RPMI8226 (cell line): ENCODE results near the gene SLC10A3.

Source experiments
- DNase-seq: peaks from one replicate; pipeline ENCODE4 v3.0.0-alpha.2; 2015

The SLC10A3 gene, protein sequence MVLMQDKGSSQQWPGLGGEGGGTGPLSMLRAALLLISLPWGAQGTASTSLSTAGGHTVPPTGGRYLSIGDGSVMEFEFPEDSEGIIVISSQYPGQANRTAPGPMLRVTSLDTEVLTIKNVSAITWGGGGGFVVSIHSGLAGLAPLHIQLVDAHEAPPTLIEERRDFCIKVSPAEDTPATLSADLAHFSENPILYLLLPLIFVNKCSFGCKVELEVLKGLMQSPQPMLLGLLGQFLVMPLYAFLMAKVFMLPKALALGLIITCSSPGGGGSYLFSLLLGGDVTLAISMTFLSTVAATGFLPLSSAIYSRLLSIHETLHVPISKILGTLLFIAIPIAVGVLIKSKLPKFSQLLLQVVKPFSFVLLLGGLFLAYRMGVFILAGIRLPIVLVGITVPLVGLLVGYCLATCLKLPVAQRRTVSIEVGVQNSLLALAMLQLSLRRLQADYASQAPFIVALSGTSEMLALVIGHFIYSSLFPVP

GRCh38 chrX:154490414-154491083, at the start of gene SLC10A3:
SLC10A3 (minus strand) TSS chrX:154490629; CDS start chrX:154488940, 1,689 bp downstream.
- peak; percentile 96 for DNase-seq

DNA sequence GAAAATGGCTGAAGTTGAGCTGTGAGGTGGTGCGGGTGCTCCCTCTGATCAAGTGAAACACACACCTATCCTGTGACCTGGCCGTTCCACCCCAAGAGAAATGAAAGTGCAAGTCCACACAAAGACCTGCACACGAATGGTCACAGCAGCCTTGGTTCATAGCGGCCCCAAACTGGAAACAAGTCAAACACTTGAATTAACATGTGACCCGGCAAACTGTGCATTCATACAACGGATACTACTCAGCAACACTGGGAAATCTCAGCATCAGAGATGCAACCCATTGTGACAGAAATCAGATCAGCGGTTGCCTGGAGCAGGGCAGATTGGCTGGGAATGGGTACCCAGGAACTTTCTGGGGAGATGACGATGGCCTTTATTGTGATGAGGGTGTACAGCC, 48.6 kb upstream of the SLC10A3 start:
- no peak for DNase-seq

- DNase-seq = no peak
These were observed 45.5 kb upstream of the SLC10A3 start for GRCh38 chrX:154535892-154536291.

- peak; percentile 88 for DNase-seq
These were observed 44.3 kb upstream of the SLC10A3 start for GRCh38 chrX:154534526-154535322.

- no peak for DNase-seq
These were observed 42.3 kb upstream of the SLC10A3 start for GRCh38 chrX:154532690-154533089.

GRCh38 chrX:154531626-154532025, 41.2 kb upstream of the SLC10A3 start:
- DNase-seq = no peak

DNA sequence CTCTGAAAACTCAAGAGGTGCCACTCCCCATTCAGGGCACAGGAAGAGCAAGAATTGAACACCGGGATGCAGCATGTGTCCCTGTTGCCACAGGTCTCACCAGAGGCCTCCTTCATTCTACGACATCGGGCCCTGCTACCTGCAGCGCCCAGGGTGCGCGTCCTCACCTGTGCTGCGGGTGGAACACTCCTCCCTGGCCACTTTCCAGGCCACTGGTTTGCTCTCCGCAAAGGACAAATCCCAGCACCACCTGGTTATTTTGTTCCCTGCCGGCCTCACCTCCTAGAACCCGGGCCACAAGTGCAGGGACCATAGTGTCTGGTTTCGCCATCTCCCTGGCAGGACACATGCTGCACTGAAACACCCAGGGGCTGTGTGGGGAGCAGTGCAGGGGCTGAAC, 39.9 kb upstream of the SLC10A3 start:
- DNase-seq = no peak

DNA sequence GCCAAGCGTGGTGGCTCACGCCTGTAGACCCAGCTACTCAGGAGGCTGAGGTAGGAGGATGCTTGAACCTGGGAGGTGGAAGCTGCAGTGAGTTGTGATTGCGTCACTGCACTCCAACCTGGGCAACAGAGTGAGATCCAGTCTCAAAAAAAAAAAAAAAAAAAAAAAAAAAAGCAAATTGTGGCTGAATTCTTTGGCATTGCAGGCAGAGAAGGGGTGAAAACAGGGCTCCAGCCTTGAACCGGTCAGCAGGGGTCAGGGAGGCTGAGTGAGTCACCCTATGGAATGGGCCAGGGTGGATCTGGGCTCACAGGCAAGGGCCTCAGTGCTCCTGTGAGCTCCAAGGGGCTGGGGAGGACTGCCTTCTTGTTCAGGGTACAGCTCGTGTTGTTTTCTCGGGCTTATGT, 38.8 kb upstream of the SLC10A3 start:
- no peak for DNase-seq

- peak; percentile 84 for DNase-seq
These were observed 36.7 kb upstream of the SLC10A3 start for GRCh38 chrX:154526901-154527675.

DNA sequence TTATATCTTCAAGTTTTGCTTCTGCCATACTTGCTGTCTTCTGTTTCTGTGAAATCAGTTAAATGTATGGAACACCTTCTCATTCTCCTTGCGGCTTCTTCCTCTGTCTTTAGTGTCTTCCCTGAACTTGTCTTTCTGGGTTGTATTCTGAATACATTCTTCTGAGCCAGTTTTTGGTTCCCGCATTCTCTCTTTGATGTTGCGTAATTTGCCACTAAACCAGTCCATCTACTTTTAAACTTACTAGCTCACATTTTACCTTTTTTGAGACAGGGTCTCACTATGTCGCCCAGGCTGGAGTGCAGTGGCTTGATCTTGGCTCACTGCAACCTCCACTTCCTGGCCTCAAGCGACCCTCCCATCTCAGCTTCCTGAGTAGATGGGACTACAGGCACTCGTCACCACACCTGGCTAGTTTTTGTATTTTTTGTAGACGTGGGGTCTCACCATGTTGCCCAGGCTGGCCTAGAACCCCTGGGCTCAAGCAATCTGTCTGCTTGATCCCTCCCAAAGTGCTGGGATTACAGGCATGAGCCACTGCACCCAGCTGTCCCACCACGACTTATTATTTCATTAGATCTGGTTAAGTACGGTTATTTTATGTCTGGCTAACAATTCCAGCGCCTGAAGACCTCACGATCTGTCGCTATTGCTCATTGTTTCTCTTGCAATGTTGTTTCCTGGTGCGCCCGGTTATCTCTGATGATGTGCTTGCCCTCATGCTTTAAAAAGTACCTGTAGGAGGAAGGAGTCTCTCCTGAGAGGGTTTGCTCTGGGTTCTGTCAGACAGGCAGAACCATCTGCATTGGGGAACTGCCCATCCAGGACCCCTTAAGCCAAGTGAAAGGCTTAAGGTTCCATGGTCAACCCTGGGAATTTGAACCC, 35.4 kb upstream of the SLC10A3 start:
- DNase-seq = no peak

GRCh38 chrX:154519389-154519788, 29.0 kb upstream of the SLC10A3 start:
- no peak for DNase-seq

GRCh38 chrX:154517101-154517781, 26.8 kb upstream of the SLC10A3 start:
- DNase-seq = no peak

DNA sequence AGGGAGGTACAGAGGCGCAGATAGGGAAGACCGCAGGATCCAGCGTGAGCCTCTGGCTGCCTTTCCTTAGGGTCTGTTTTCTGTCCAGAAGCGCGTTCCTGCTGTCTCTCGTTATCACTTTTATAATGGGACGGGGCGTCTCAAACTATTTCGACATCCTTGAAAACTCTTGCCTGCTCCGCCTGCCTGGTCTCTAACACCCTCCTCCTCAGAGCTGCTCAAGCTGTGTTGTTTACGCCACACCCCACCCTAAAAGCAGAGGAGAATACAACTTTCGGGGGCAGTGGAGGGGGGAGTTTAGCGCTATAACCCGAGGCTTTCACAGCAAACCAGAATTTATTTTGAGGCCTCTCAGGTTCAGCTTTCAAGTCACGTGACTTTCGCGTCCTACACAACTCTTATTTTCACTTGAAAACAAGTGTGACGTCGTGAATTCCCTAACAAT, 26.2 kb upstream of the SLC10A3 start:
- DNase-seq = no peak

- DNase-seq = peak; percentile 92
These were observed 25.7 kb upstream of the SLC10A3 start, which contains the start of gene FAM3A for GRCh38 chrX:154515966-154516655. FAM3A (minus strand) TSS chrX:154516232; CDS start chrX:154515772, 460 bp downstream.

DNA sequence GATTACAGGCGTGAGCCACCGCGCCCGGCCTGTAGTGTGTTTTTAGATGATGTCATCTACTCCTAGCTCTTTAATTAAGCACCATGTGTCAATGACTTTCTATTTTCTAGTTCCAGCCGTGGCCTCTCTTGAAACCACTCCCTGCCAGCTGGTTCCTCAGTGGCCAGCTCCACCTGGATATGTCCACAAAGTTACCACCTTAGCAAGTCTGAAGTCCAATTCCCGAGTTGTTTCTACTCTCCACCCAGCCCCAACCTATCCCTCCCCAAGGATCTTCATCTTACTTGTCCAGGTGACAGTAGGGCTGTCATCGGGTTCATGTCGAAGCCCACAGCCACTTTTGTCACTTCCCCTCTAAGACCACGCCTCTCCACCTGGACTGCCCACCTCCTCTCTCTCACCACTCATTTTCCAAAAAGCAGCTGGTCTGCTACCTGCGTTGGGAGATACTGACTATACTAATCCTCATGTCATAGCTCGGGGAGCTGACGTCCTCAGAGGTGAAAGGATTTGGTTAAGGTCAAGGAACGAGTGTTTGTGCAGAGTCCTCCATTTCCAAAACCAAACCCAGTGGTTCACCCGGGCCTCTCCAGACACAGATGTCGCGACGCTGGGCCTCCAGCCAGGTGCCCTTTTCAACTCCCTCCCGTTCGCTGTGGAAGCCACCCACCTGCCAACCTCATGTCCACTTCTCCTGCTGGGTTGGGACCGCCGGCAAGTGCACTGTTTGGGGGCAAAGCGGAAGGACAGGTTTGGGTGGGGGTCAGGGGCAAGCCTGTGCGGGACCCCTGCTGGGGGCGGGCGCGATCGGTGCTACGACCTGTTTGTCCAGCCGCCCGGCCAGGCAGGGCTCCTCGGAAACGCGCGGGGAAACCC, 24.9 kb upstream of the SLC10A3 start:
- DNase-seq = peak; percentile 69

- no peak for DNase-seq
These were observed 23.3 kb upstream of the SLC10A3 start for GRCh38 chrX:154513716-154514115.

DNA sequence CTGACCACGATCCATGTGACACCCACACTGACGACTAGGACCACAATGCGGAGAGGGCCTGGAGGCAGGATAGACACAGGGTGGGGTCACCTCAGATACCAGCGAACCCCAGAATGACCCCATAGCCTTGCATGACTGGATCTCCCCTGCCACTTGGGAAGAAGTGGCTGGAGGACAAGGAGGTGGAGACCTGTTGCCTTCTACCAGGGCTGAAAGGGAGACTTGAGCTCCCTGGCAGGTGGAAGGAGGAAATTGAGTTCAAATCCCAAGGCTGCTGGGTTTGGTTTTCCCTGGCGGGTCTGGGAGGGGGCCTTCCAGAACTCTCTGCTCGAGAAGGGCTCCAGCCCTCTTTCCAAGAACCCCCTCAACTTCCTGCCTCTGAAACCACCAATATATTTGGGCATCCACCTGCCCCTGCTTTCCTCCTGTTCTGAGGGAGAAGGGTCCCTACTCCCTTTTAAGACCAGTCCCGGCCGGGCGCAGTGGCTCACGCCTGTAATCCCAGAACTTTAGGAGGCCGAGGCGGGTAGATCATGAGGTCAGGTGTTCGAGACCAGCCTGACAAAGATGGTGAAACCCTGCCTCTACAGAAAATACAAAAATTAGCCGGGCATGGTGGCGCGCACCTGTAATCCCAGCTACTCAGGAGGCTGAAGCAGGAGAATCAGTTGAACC, 22.6 kb upstream of the SLC10A3 start:
- DNase-seq = no peak

GRCh38 chrX:154511761-154512160, 21.3 kb upstream of the SLC10A3 start:
- DNase-seq = no peak
